HCT116 (cell line): ENCODE data around the gene AHSP. TPM values are rescaled to one million over a fixed set of nuclear protein-coding genes. Genes with fewer than 3 reads are reported as not detected.
"Not testable (repeated sequence)": the region's sequence is repeated elsewhere in the genome, so short reads cannot be mapped to it uniquely, and the experiment has no call there.

Source experiments
- ATAC-seq: fragments of 200-7000 bp; cut with Tn5 transposase; 2 replicates; pipeline ENCODE4 v1.9.1; 2020; ENCODE audit warnings: mild to moderate bottlenecking, moderate library complexity
- BruUV-seq: library from RNA; stranded (reverse); fragments of 400-500 nt; replicated peaks from 2 replicates; lab custom pipeline; 2021; lab: Mats Ljungman, UMichigan
- CTCF ChIA-PET: fragments of 300-600 bp; sonication (Branson Sonifier 250); formaldehyde crosslinking; loops from one replicate; lab custom pipeline; 2021; ENCODE audit warnings: antibody characterized with exemption; lab: Charles Lee
- POLR2A ChIA-PET: fragments of 300-600, 350-600 bp; sonication (Branson Sonifier 250); formaldehyde crosslinking; loops from one replicate; lab custom pipeline; 2021; ENCODE audit warnings: antibody characterized with exemption; lab: Charles Lee
- RAD21 ChIA-PET, 2 experiments: fragments of 300-600 bp; sonication (Branson Sonifier 250); formaldehyde crosslinking; loops; one replicate each; lab custom pipeline; 2023; ENCODE audit warnings: low total read pairs in 2 of 2; ENCODE audit not compliant: uncharacterized antibody in 2 of 2, unreplicated experiment in 2 of 2, low non-redundant PET in 1 of 2; lab: Charles Lee
- DNase-seq: peaks from one replicate; pipeline ENCODE4 v3.0.0-alpha.2; 2010; ENCODE audit warnings: low read depth, low spot score
- H2AFZ ChIP-seq: fragments of 200-600 bp; shearing (Covaris generic), sonication (generic); 2 replicates; pipeline ENCODE4 v1.6.1; 2017; ENCODE audit warnings: low read depth, mixed run types, mixed read lengths, antibody characterized with exemption, low read length; ENCODE audit not compliant: poor library complexity, severe bottlenecking
- H3K27ac ChIP-seq: 2 replicates; pipeline ENCODE4 v1.5.1; 2012; ENCODE audit warnings: low read depth, low read length
- H3K27me3 ChIP-seq: fragments of 200-600 bp; sonication (generic); 2 replicates; pipeline ENCODE4 v1.6.1; 2016; ENCODE audit warnings: mixed run types, low read length, mixed read lengths; ENCODE audit not compliant: insufficient read depth
- H3K36me3 ChIP-seq, 2 experiments: fragments of 200-500 bp in 1 of 2; fragments of 200-600 bp in 1 of 2; sonication (Bioruptor generic) in 1 of 2; sonication (generic) in 1 of 2; 2 replicates each; pipeline versions ENCODE4 v1.5.1 to v1.6.1; 2014 to 2016; ENCODE audit warnings: low read length in 2 of 2, inconsistent platforms in 1 of 2, mixed read lengths in 1 of 2, mixed run types in 1 of 2; ENCODE audit not compliant: insufficient read depth in 2 of 2, control insufficient read depth in 1 of 2
- H3K4me1 ChIP-seq, 2 experiments: fragments of 200-600 bp in 1 of 2; sonication (generic) in 1 of 2; 2 replicates each; pipeline versions ENCODE4 v1.5.1 to v1.6.1; 2012 to 2017; ENCODE audit warnings: low read length in 2 of 2, inconsistent platforms in 1 of 2, mild to moderate bottlenecking in 1 of 2, mixed read lengths in 1 of 2, mixed run types in 1 of 2, moderate library complexity in 1 of 2; ENCODE audit not compliant: insufficient read depth in 2 of 2, control insufficient read depth in 1 of 2
- H3K4me2 ChIP-seq: fragments of 200-600 bp; sonication (generic); 2 replicates; pipeline ENCODE4 v1.6.1; 2017; ENCODE audit warnings: mixed run types, low read length, mixed read lengths
- H3K4me3 ChIP-seq, 2 experiments: fragments of 200-600 bp in 1 of 2; sonication (generic) in 1 of 2; replicated peaks in 1 of 2; 2 replicates each; pipeline ENCODE4 v1.5.1; 2011 to 2016; ENCODE audit warnings: low read length in 2 of 2, control low read depth in 1 of 2, low read depth in 1 of 2, mild to moderate bottlenecking in 1 of 2, mixed read lengths in 1 of 2, mixed run types in 1 of 2
- H3K79me2 ChIP-seq: fragments of 200-600 bp; sonication (generic); 2 replicates; pipeline ENCODE4 v1.6.1; 2017; ENCODE audit warnings: mild to moderate bottlenecking, mixed run types, low read length, moderate library complexity, mixed read lengths; ENCODE audit not compliant: insufficient read depth
- H3K9ac ChIP-seq: fragments of 200-600 bp; sonication (generic); 2 replicates; pipeline ENCODE4 v1.6.1; 2016; ENCODE audit warnings: low read length, mixed read lengths
- H3K9me2 ChIP-seq: fragments of 200-600 bp; sonication (generic), shearing (Covaris generic); 2 replicates; pipeline ENCODE4 v1.6.1; 2017; ENCODE audit warnings: mixed run types, mild to moderate bottlenecking, moderate library complexity; ENCODE audit not compliant: insufficient read depth
- H3K9me3 ChIP-seq, 2 experiments: fragments of 200-500 bp in 1 of 2; fragments of 200-600 bp in 1 of 2; sonication (Bioruptor generic) in 1 of 2; sonication (generic) in 1 of 2; 2 replicates each; pipeline ENCODE4 v1.6.1; 2014 to 2017; ENCODE audit warnings: low read length in 2 of 2, mixed read lengths in 2 of 2, inconsistent platforms in 1 of 2, low read depth in 1 of 2, mild to moderate bottlenecking in 1 of 2, mixed run types in 1 of 2, moderate library complexity in 1 of 2; ENCODE audit not compliant: control insufficient read depth in 1 of 2, insufficient read depth in 1 of 2
- H4K20me1 ChIP-seq: fragments of 200-600 bp; sonication (generic), shearing (Covaris generic); 2 replicates; pipeline ENCODE4 v1.6.1; 2017; ENCODE audit warnings: mixed run types, mild to moderate bottlenecking, moderate library complexity; ENCODE audit not compliant: insufficient read depth
- ATF3 ChIP-seq: IDR thresholded peaks from 2 replicates; pipeline ENCODE4 v1.6.1; 2012
- CBX3 ChIP-seq: IDR thresholded peaks from 2 replicates; pipeline ENCODE4 v1.6.1; 2012; ENCODE audit warnings: low read depth
- CEBPB ChIP-seq: IDR thresholded peaks from 2 replicates; pipeline ENCODE4 v1.6.1; 2012; ENCODE audit warnings: low read depth
- EGR1 ChIP-seq: IDR thresholded peaks from 2 replicates; pipeline ENCODE4 v1.6.1; 2012; ENCODE audit warnings: low read depth
- EZH2 ChIP-seq: fragments of 200-600 bp; sonication (generic); IDR thresholded peaks from 2 replicates; pipeline ENCODE4 v1.6.1; 2017; ENCODE audit warnings: antibody characterized with exemption, mixed run types
- EZH2phosphoT487 ChIP-seq: fragments of 200-600 bp; IDR thresholded peaks from 2 replicates; pipeline ENCODE4 v1.6.1; 2018; ENCODE audit warnings: antibody characterized with exemption, borderline replicate concordance
- FOSL1 ChIP-seq: IDR thresholded peaks from 2 replicates; pipeline ENCODE4 v1.6.1; 2012; ENCODE audit warnings: low read depth
- JUND ChIP-seq: IDR thresholded peaks from 2 replicates; pipeline ENCODE4 v1.6.1; 2012
- MAX ChIP-seq: IDR thresholded peaks from 2 replicates; pipeline ENCODE4 v1.6.1; 2012
- POLR2A ChIP-seq: IDR thresholded peaks from 2 replicates; pipeline ENCODE4 v1.7.0; 2011; ENCODE audit warnings: borderline replicate concordance; ENCODE audit not compliant: insufficient read depth, insufficient read length; ENCODE audit errors: extremely low read depth
- POLR2AphosphoS5 ChIP-seq: IDR thresholded peaks from 2 replicates; pipeline ENCODE4 v1.6.1; 2011; ENCODE audit warnings: mild to moderate bottlenecking, low read depth, low read length, moderate library complexity
- RAD21 ChIP-seq: IDR thresholded peaks from 2 replicates; pipeline ENCODE4 v1.6.1; 2012; ENCODE audit warnings: low read depth, mild to moderate bottlenecking
- SIN3A ChIP-seq: IDR thresholded peaks from 2 replicates; pipeline ENCODE4 v1.6.1; 2012; ENCODE audit warnings: low read depth
- SP1 ChIP-seq: IDR thresholded peaks from 2 replicates; pipeline ENCODE4 v1.6.1; 2012; ENCODE audit warnings: low read depth
- TCF7L2 ChIP-seq: IDR thresholded peaks from 2 replicates; pipeline ENCODE4 v1.7.0; 2011; ENCODE audit warnings: borderline replicate concordance, inconsistent platforms; ENCODE audit not compliant: insufficient read depth, insufficient read length; ENCODE audit errors: extremely low read depth
- ZFX ChIP-seq: fragments of 450-650 bp; IDR thresholded peaks from 2 replicates; pipeline ENCODE4 v1.6.1; 2017
- ZNF274 ChIP-seq: fragments of 200-500 bp; sonication (Bioruptor generic); IDR thresholded peaks from 2 replicates; pipeline ENCODE4 v1.6.1; 2014; ENCODE audit warnings: mild to moderate bottlenecking, low read depth, low read length, inconsistent platforms
- intact Hi-C: fragments of 100-400 bp; cut with micrococcal nuclease; formaldehyde crosslinking; loops from 2 replicates; pipeline ENCODE4 v1.10.0; 2022
- total RNA-seq: library from RNA; stranded (reverse); gene quantifications from one replicate; pipeline ENCODE4 v1.2.1, GENCODE V29; 2021; ENCODE audit not compliant: unreplicated experiment

The AHSP gene
- total RNA-seq, 1 experiment from 2014 or later: not detected

- no peaks in the 10 kb centered on the region for H3K36me3 ChIP-seq
- H3K4me1 ChIP-seq: no peaks in the 10 kb centered on the region
- no peaks in the 10 kb centered on the region for H3K9me3 ChIP-seq
- no peak overlapping the region for H3K9ac ChIP-seq
- H3K4me3 ChIP-seq: no peak overlapping the region
- intact Hi-C loops: no loop called here
- ChIA-PET CTCF (no interaction called here), POLR2A (interaction anchor here (0.6 kb wide), 1 partner anchor 12 kb away, joined by 5 read pairs; no protein-coding TSS in a partner anchor), RAD21 (no interaction called here)
- TF ChIP-seq SP1: no peak
- no peak for TF ChIP-seq RAD21
- TF ChIP-seq ATF3: no peak
- TF ChIP-seq EGR1: no peak
- TF ChIP-seq CBX3: no peak
- no peak for TF ChIP-seq EZH2phosphoT487
- no peak for TF ChIP-seq JUND
- no peak for TF ChIP-seq TCF7L2
- no peak for TF ChIP-seq FOSL1
- TF ChIP-seq ZNF274: no peak
- no peak for TF ChIP-seq MAX
- TF ChIP-seq POLR2A: no peak
- no peak for TF ChIP-seq POLR2AphosphoS5
- H3K9me2 ChIP-seq: no peaks in the 10 kb centered on the region
- H3K27ac ChIP-seq: no peak overlapping the region
- no peaks in the 10 kb centered on the region for H3K79me2 ChIP-seq
- DNase-seq (no peak), ATAC-seq (no peak)
- no peak overlapping the region for H3K4me2 ChIP-seq
- no peaks in the 10 kb centered on the region for H4K20me1 ChIP-seq
- H3K27me3 ChIP-seq: no peaks in the 10 kb centered on the region
- H2AFZ ChIP-seq: no peak overlapping the region
- no TSS peak for BruUV-seq
These were observed 41.6 kb downstream of the AHSP start for GRCh38 chr16:31569360-31569717.

- DNase-seq (no peak), ATAC-seq (no peak)
- RAD21 ChIA-PET: no interaction called here
- no peaks in the 10 kb centered on the region for H3K4me1 ChIP-seq
- H3K9me2 ChIP-seq: no peaks in the 10 kb centered on the region
- no TSS peak for BruUV-seq
- CTCF ChIA-PET: no interaction called here
- no peaks in the 10 kb centered on the region for H3K79me2 ChIP-seq
- intact Hi-C loops: loop anchor here (10.0 kb wide), 1 partner anchor 102 kb away; no protein-coding TSS in a partner anchor
- H2AFZ ChIP-seq: no peak overlapping the region
- no peak overlapping the region for H3K9ac ChIP-seq
- H3K36me3 ChIP-seq: no peaks in the 10 kb centered on the region
- no peak overlapping the region for H3K27ac ChIP-seq
- TF ChIP-seq EZH2: no peak
- TF ChIP-seq CEBPB: no peak
- TF ChIP-seq ZFX: no peak
- TF ChIP-seq TCF7L2: no peak
- TF ChIP-seq SIN3A: no peak
- no peak for TF ChIP-seq ATF3
- TF ChIP-seq EZH2phosphoT487: no peak
- TF ChIP-seq POLR2A: no peak
- no peaks in the 10 kb centered on the region; a peak in 1 of 4 replicates for H3K9me3 ChIP-seq
- H3K4me3 ChIP-seq: no peak overlapping the region
- H4K20me1 ChIP-seq: no peaks in the 10 kb centered on the region
- POLR2A ChIA-PET: no interaction called here
- H3K27me3 ChIP-seq: no peaks in the 10 kb centered on the region
- H3K4me2 ChIP-seq: no peak overlapping the region
These were observed 45.1 kb downstream of the AHSP start for GRCh38 chr16:31572821-31573220.

GRCh38 chr16:31574159-31574558 is 46.5 kb downstream of the AHSP start:
- H3K4me1 ChIP-seq, H3K27me3 ChIP-seq, BruUV-seq, H3K79me2 ChIP-seq, POLR2A ChIA-PET, CTCF ChIA-PET, DNase-seq, H2AFZ ChIP-seq, H3K27ac ChIP-seq, H3K9ac ChIP-seq, H3K4me2 ChIP-seq, H4K20me1 ChIP-seq, RAD21 ChIA-PET, H3K4me3 ChIP-seq, H3K9me3 ChIP-seq, H3K9me2 ChIP-seq, ATAC-seq, H3K36me3 ChIP-seq: not testable (repeated sequence)
- intact Hi-C loops: loop anchor here (10.0 kb wide), 1 partner anchor 101 kb away; no protein-coding TSS in a partner anchor
